Neural cell (in vitro differentiated cells): ENCODE results near the gene COL15A1. TPM values are rescaled to one million over a fixed set of nuclear protein-coding genes. Genes with fewer than 3 reads are reported as not detected.

ENCODE experiments used
- H2AFZ ChIP-seq: fragments of 200-600, 300-800 bp; sonication (generic), shearing (Covaris generic); 2 replicates; pipeline ENCODE4 v1.6.0; 2014; ENCODE audit warnings: low read depth, mild to moderate bottlenecking, antibody characterized with exemption, low read length, moderate library complexity
- H3F3A ChIP-seq: fragments of 200-600 bp; shearing (Covaris generic); 2 replicates; pipeline ENCODE4 v1.6.1; 2016; ENCODE audit warnings: mild to moderate bottlenecking, moderate library complexity, mixed read lengths, antibody characterized with exemption, low read length; ENCODE audit not compliant: insufficient read depth, poor library complexity, severe bottlenecking
- H3K27ac ChIP-seq: fragments of 200-600, 300-800 bp; sonication (generic), shearing (Covaris generic); 2 replicates; pipeline ENCODE4 v1.5.1; 2014; ENCODE audit warnings: mild to moderate bottlenecking, low read length, moderate library complexity
- H3K27me3 ChIP-seq: fragments of 300-800, 200-600 bp; sonication (generic), shearing (Covaris generic); 2 replicates; pipeline ENCODE4 v1.6.0; 2014; ENCODE audit warnings: mild to moderate bottlenecking, low read depth, low read length, moderate library complexity; ENCODE audit not compliant: insufficient read depth
- H3K36me3 ChIP-seq: fragments of 300-800, 200-600 bp; sonication (generic), shearing (Covaris generic); 2 replicates; pipeline ENCODE4 v1.5.1; 2014; ENCODE audit warnings: mild to moderate bottlenecking, antibody characterized with exemption, low read length, moderate library complexity; ENCODE audit not compliant: insufficient read depth
- H3K4me2 ChIP-seq: fragments of 300-800, 200-600 bp; sonication (generic), shearing (Covaris generic); 2 replicates; pipeline ENCODE4 v1.6.0; 2014; ENCODE audit warnings: mild to moderate bottlenecking, low read length
- H3K4me3 ChIP-seq: fragments of 300-800, 200-600 bp; sonication (generic), shearing (Covaris generic); 2 replicates; pipeline ENCODE4 v1.5.1; 2014; ENCODE audit warnings: mild to moderate bottlenecking, low read length, moderate library complexity
- H3K79me2 ChIP-seq: fragments of 200-600 bp; shearing (Covaris generic); replicated peaks from 2 replicates; pipeline ENCODE4 v1.6.0; 2014; ENCODE audit warnings: mild to moderate bottlenecking, low read length, moderate library complexity; ENCODE audit not compliant: insufficient read depth
- H3K9ac ChIP-seq: fragments of 300-800, 200-600 bp; sonication (generic), shearing (Covaris generic); 2 replicates; pipeline ENCODE4 v1.6.1; 2016; ENCODE audit warnings: mild to moderate bottlenecking, low read length, mixed read lengths
- H3K9me2 ChIP-seq: fragments of 200-600 bp; shearing (Covaris generic); 2 replicates; pipeline ENCODE4 v1.6.1; 2016; ENCODE audit warnings: mild to moderate bottlenecking, low read length, mixed read lengths; ENCODE audit not compliant: insufficient read depth
- H3K9me3 ChIP-seq: fragments of 200-600, 300-800 bp; sonication (generic), shearing (Covaris generic); 2 replicates; pipeline ENCODE4 v1.6.1; 2016; ENCODE audit warnings: mild to moderate bottlenecking, mixed run types, low read length, moderate library complexity, mixed read lengths
- H4K20me1 ChIP-seq: fragments of 200-600 bp; shearing (Covaris generic); 2 replicates; pipeline ENCODE4 v1.6.1; 2016; ENCODE audit warnings: mild to moderate bottlenecking, mixed run types; ENCODE audit not compliant: insufficient read depth
- CTCF ChIP-seq: fragments of 450-650 bp; IDR thresholded peaks from 2 replicates; pipeline ENCODE4 v1.5.1; 2014; ENCODE audit warnings: antibody characterized with exemption, mild to moderate bottlenecking, moderate library complexity; ENCODE audit not compliant: poor library complexity, severe bottlenecking
- EP300 ChIP-seq: fragments of 450-650 bp; conservative IDR thresholded peaks from 2 replicates; pipeline ENCODE4 v1.6.1; 2014; ENCODE audit warnings: antibody characterized with exemption, mild to moderate bottlenecking, moderate library complexity; ENCODE audit not compliant: poor library complexity, severe bottlenecking
- EZH2 ChIP-seq: fragments of 200-600, 300-800 bp; shearing (Covaris generic), sonication (generic); IDR thresholded peaks from 2 replicates; pipeline ENCODE4 v1.6.1; 2014; ENCODE audit warnings: antibody characterized with exemption, low read length, borderline replicate concordance, mild to moderate bottlenecking; ENCODE audit not compliant: insufficient read depth, poor library complexity, severe bottlenecking
- MXI1 ChIP-seq: fragments of 450-650 bp; conservative IDR thresholded peaks from 2 replicates; pipeline ENCODE4 v1.6.1; 2014; ENCODE audit warnings: antibody characterized with exemption, mild to moderate bottlenecking; ENCODE audit not compliant: poor library complexity, severe bottlenecking
- POLR2AphosphoS5 ChIP-seq: IDR thresholded peaks from 2 replicates; pipeline ENCODE4 v1.6.1; 2012
- RAD21 ChIP-seq: fragments of 450-650 bp; conservative IDR thresholded peaks from 2 replicates; pipeline ENCODE4 v1.6.1; 2014; ENCODE audit warnings: antibody characterized with exemption, mild to moderate bottlenecking, moderate library complexity
- REST ChIP-seq: IDR thresholded peaks from 2 replicates; pipeline ENCODE4 v1.6.1; 2012; ENCODE audit warnings: borderline replicate concordance
- SMC3 ChIP-seq: fragments of 450-650 bp; conservative IDR thresholded peaks from 2 replicates; pipeline ENCODE4 v1.6.1; 2014; ENCODE audit warnings: antibody characterized with exemption, mild to moderate bottlenecking, moderate library complexity; ENCODE audit not compliant: poor library complexity
- TAF1 ChIP-seq: IDR thresholded peaks from 2 replicates; pipeline ENCODE4 v1.6.1; 2012; ENCODE audit warnings: low read depth
- polyA plus RNA-seq: library from polyadenylated mRNA; depleted of rRNA; stranded (reverse); fragments of >200 nt; gene quantifications from 2 replicates; pipeline ENCODE4 v1.2.3, GENCODE V29; 2014

COL15A1 gene
- polyA plus RNA-seq, 1 donor from 2014 or later: 2.8 TPM

GRCh38 chr9:99016681-99017387 lies 73.1 kb downstream of the COL15A1 start:
- H2AFZ ChIP-seq: no peak overlapping the region
- H3K27ac ChIP-seq: no peak overlapping the region
- no peaks in the 10 kb centered on the region for H3K9me3 ChIP-seq
- H3F3A ChIP-seq: no peaks in the 10 kb centered on the region
- H3K4me2 ChIP-seq: no peak overlapping the region
- TF ChIP-seq CTCF (no peak), MXI1 (no peak), TAF1 (no peak), RAD21 (no peak), REST (no peak), EP300 (no peak), EZH2 (no peak)
- H3K79me2 ChIP-seq: no peaks in the 10 kb centered on the region
- H3K9me2 ChIP-seq: no peaks in the 10 kb centered on the region
- no peak overlapping the region for H3K4me3 ChIP-seq
- H4K20me1 ChIP-seq: no peaks in the 10 kb centered on the region
- no peak overlapping the region for H3K9ac ChIP-seq
- no peaks in the 10 kb centered on the region for H3K36me3 ChIP-seq
- H3K27me3 ChIP-seq: no peaks in the 10 kb centered on the region

DNA sequence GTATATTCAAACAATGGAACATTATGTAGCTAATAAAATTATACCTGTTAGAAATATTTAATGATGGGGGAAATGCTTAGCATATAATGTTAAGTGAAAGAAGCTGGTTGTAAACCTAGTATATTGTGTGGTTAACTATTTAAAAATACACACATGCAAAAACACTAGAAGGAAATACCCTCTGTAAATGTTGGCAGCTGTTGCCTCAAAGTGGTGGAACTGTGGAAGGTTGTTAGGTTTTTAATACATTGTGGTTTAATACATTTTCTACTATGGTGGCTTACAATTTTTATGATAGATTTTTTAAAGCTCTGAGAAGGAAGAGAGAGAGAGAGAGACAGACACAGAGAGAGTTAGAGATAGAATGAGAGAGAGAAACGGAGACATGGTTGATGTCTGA lies 74.9 kb downstream of the COL15A1 start:
- H3K79me2 ChIP-seq: no peaks in the 10 kb centered on the region
- no peaks in the 10 kb centered on the region for H4K20me1 ChIP-seq
- H3K36me3 ChIP-seq: no peaks in the 10 kb centered on the region
- H3K27me3 ChIP-seq: no peaks in the 10 kb centered on the region
- H3K9me3 ChIP-seq: no peaks in the 10 kb centered on the region
- no peak overlapping the region for H3K9ac ChIP-seq
- no peak overlapping the region for H2AFZ ChIP-seq
- H3F3A ChIP-seq: no peaks in the 10 kb centered on the region
- TF ChIP-seq REST: no peak
- no peak for TF ChIP-seq CTCF
- no peak for TF ChIP-seq POLR2AphosphoS5
- TF ChIP-seq EZH2: no peak
- no peak for TF ChIP-seq EP300
- TF ChIP-seq SMC3: no peak
- no peak for TF ChIP-seq TAF1
- TF ChIP-seq MXI1: no peak
- no peak for TF ChIP-seq RAD21
- H3K4me3 ChIP-seq: no peak overlapping the region
- no peak overlapping the region for H3K4me2 ChIP-seq
- no peaks in the 10 kb centered on the region for H3K9me2 ChIP-seq
- H3K27ac ChIP-seq: no peak overlapping the region
